A549 (cell line): ENCODE data around the gene GABBR2.

ENCODE experiments used
- ATOH8 ChIP-seq: fragments of 250-450 bp; sonication (Bioruptor Pico); IDR thresholded peaks from 2 replicates; pipeline ENCODE4 v1.5.0; 2020; ENCODE audit warnings: low read depth, mild to moderate bottlenecking, moderate library complexity
- EP300 ChIP-seq, 2 experiments: fragments of >200 bp; sonication (Bioruptor Twin); formaldehyde crosslinking; IDR thresholded peaks; 2 replicates in 1 of 2; 3 replicates in 1 of 2; pipeline ENCODE4 v1.6.1; 2016 to 2017
- ESRRA ChIP-seq: fragments of 150-350 bp; IDR thresholded peaks from 2 replicates; pipeline ENCODE4 v1.6.1; 2014; ENCODE audit warnings: mild to moderate bottlenecking, low read length, borderline replicate concordance
- MAFK ChIP-seq: fragments of 450-650 bp; IDR thresholded peaks from 2 replicates; pipeline ENCODE4 v1.6.1; 2014; ENCODE audit not compliant: partially characterized antibody
- MYC ChIP-seq: IDR thresholded peaks from 2 replicates; pipeline ENCODE4 v1.6.1; 2012; ENCODE audit warnings: mild to moderate bottlenecking, inconsistent platforms, low read length, improper control_type of control experiment, borderline replicate concordance
- NR3C1 ChIP-seq: fragments of >200 bp; sonication (Bioruptor Twin); formaldehyde crosslinking; IDR thresholded peaks from 3 replicates; pipeline ENCODE4 v1.6.1; 2017
- POLR2A ChIP-seq: IDR thresholded peaks from 2 replicates; pipeline ENCODE4 v1.6.1; 2012; ENCODE audit warnings: mild to moderate bottlenecking, low read length
- POLR2AphosphoS2 ChIP-seq: conservative IDR thresholded peaks from 2 replicates; pipeline ENCODE4 v1.6.1; 2012; ENCODE audit warnings: low read length, improper control_type of control experiment, inconsistent platforms
- TP53 ChIP-seq: fragments of 250-450 bp; sonication (Bioruptor Pico); IDR thresholded peaks from 2 replicates; pipeline ENCODE4 v1.5.0; 2021; ENCODE audit warnings: mild to moderate bottlenecking, moderate library complexity
- TF ChIP-seq, protein P1 (sequence below): fragments of >200 bp; sonication (Bioruptor Twin); formaldehyde crosslinking; IDR thresholded peaks from 3 replicates; pipeline ENCODE4 v1.5.1; 2016

- TF ChIP-seq, protein P1, sequence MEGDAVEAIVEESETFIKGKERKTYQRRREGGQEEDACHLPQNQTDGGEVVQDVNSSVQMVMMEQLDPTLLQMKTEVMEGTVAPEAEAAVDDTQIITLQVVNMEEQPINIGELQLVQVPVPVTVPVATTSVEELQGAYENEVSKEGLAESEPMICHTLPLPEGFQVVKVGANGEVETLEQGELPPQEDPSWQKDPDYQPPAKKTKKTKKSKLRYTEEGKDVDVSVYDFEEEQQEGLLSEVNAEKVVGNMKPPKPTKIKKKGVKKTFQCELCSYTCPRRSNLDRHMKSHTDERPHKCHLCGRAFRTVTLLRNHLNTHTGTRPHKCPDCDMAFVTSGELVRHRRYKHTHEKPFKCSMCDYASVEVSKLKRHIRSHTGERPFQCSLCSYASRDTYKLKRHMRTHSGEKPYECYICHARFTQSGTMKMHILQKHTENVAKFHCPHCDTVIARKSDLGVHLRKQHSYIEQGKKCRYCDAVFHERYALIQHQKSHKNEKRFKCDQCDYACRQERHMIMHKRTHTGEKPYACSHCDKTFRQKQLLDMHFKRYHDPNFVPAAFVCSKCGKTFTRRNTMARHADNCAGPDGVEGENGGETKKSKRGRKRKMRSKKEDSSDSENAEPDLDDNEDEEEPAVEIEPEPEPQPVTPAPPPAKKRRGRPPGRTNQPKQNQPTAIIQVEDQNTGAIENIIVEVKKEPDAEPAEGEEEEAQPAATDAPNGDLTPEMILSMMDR: no peak
- TF ChIP-seq POLR2AphosphoS2 (no peak), TP53 (CRISPR knock-in tag) (no peak), POLR2A (no peak), ATOH8 (no peak), MYC (no peak), ESRRA (no peak), EP300 (IDR thresholded peaks at IDR 0.05) (no peak), NR3C1 (no peak), MAFK (no peak)
Measured at GRCh38 chr9:98491231-98491651, 217.5 kb downstream of the GABBR2 start.
